Testis (tissue), 2 donors: Measurements from ENCODE around the gene NUDT22.

Experiments used
- CTCF ChIP-seq, 3 experiments: fragments of 450-650 bp in 2 of 3; fragments of 200-600 bp in 1 of 3; sonication (generic) in 1 of 3; IDR thresholded peaks; one replicate each; pipeline ENCODE4 v1.5.1; 2016 to 2019; ENCODE audit warnings: antibody characterized with exemption in 3 of 3, mild to moderate bottlenecking in 2 of 3, moderate library complexity in 1 of 3
- POLR2A ChIP-seq: fragments of 450-650 bp; IDR thresholded peaks from one replicate; pipeline ENCODE4 v1.6.1; 2017; ENCODE audit warnings: antibody characterized with exemption, mild to moderate bottlenecking, moderate library complexity

GRCh38 chr11:64220798-64221197 lies 5.3 kb upstream of the NUDT22 start:
- TF ChIP-seq POLR2A (no peak), CTCF (IDR thresholded peaks at IDR 0.05) (no peak)
